Smooth muscle cell of the brain vasculature (primary cell): Measurements from ENCODE around the gene CERT1.
A peak's percentile ranks its signal among the peaks of the same experiment; 100 is the strongest.
"Not testable (repeated sequence)": the region's sequence is repeated elsewhere in the genome, so short reads cannot be mapped to it uniquely, and the experiment has no call there.

Source experiments
- DNase-seq: peaks from one replicate; pipeline ENCODE4 v3.0.0-alpha.2; 2012; ENCODE audit warnings: low read depth, low spot score

Gene CERT1, protein sequence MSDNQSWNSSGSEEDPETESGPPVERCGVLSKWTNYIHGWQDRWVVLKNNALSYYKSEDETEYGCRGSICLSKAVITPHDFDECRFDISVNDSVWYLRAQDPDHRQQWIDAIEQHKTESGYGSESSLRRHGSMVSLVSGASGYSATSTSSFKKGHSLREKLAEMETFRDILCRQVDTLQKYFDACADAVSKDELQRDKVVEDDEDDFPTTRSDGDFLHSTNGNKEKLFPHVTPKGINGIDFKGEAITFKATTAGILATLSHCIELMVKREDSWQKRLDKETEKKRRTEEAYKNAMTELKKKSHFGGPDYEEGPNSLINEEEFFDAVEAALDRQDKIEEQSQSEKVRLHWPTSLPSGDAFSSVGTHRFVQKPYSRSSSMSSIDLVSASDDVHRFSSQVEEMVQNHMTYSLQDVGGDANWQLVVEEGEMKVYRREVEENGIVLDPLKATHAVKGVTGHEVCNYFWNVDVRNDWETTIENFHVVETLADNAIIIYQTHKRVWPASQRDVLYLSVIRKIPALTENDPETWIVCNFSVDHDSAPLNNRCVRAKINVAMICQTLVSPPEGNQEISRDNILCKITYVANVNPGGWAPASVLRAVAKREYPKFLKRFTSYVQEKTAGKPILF

GRCh38 chr5:75511435-75512382, at the start of gene CERT1, which contains the start of gene POLK:
Gene CERT1 (minus strand): TSS chr5:75511629. CDS start chr5:75511207, 422 bp downstream.
Gene POLK (plus strand): TSS chr5:75511891.
- peak; percentile 95 for DNase-seq

DNA sequence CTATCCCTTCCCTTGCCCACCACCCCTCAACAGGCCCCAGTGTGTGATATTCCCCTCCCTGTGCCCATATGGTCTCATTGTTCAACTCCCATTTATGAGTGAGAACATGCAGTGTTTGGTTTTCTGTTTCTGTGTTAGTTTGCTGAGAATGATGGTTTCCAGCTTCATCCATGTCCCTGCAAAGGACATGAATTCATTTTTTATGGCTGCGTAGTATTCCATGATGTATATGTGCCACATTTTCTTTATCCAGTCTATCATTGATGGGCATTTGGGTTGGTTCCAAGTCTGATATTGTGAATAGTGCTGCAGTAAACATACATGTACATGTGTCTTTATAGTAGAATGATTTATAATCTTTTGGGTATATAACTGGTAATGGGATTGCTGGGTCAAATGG, 49.2 kb upstream of the CERT1 start:
- not testable (repeated sequence) for DNase-seq

DNA sequence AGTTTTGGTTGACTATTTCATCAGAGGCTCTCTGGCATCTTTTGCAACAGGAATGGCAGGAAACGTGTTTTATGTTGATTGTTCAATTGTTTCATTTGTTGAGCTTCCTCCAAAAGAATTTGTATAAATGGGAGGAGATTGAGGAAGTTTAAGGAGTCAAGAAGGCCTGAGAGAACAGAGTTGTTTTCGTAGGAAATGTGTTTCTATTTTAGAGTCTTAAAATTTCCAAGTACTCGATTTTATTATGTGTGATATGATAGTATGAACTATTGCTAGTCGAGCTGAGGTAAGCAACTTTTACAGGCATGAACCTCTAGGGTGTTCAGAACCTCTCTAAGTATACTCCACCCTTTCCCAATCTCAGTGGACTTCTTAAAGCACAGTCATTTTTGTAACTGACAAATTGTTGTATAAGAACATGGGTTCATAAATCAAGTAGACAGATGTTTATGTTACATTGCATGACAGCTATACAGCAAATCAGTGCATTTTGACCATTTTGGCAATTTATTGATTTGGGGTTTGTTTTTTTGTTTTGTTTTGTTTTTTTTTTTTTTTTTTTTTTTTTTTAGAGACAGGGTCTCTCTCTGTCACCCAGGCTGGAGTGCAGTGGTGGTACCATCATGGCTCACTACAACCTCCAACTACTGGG, 47.7 kb upstream of the CERT1 start:
- no peak for DNase-seq

GRCh38 chr5:75558221-75558620, 46.8 kb upstream of the CERT1 start:
- no peak for DNase-seq

DNA sequence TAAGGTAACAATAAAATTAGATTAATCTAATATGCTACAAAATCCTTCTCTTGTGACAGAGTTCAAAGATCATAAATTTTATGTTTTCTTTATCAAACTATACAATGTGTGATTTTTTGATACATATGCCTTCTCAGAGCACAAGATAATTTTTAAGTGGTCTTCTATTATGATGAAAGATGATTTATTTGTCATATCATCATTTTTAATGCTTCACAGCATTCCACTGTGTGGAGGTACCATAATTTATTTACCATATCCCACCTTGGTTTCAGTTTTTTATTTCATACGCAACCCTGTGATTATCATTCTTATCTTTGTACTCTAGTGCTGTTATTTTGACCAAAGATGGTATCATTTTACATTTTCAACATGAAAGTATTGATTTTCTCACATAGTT, 41.9 kb upstream of the CERT1 start:
- DNase-seq, result no peak

- DNase-seq, result no peak
Observed at GRCh38 chr5:75552764-75553163, 41.3 kb upstream of the CERT1 start.

- DNase-seq, result no peak
Observed at GRCh38 chr5:75551471-75551870, 40.0 kb upstream of the CERT1 start.

- DNase-seq, result no peak
Observed at GRCh38 chr5:75550597-75550996, 39.2 kb upstream of the CERT1 start.

- DNase-seq, result no peak
Observed at GRCh38 chr5:75547812-75548211, 36.4 kb upstream of the CERT1 start.

GRCh38 chr5:75546830-75547229, 35.4 kb upstream of the CERT1 start:
- DNase-seq, result no peak

DNA sequence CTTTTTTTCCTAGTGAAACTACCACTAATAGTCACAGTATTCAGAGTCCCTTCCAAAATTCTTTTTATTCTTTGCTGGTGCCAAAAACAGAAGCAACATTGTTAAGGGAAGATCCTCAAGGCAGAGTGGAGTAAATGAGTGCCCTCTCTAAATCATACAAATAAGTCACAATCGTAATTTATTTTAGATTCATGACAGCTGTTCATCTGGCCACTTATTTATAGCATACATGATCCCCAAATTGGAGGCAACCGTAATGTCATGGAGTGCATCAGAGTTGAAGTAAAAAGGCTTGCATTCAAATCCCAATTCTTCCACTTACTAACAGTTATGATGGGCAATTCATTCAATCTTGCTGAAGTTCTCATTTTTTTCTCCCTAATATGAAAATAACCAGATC, 33.7 kb upstream of the CERT1 start:
- DNase-seq, result no peak

DNA sequence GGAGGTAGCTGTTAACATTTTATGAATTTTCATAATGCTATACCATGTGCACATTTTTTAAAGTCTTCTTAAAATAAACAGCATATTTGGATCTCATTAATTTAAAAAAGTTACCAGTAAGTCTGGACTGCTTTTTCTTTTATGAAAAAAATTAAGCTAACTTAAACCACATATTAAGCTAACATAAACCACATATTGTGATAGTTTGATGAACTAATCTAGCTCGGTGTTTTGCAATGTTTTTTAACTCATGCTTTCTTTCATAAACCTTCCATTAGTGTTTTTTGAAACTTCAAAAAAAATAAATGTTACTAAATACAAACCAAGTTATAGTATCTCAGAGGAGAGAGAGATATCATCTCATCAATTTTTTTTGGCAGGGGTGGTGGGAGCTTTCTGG, 26.8 kb upstream of the CERT1 start:
- no peak for DNase-seq

GRCh38 chr5:75536694-75537360, 25.4 kb upstream of the CERT1 start:
- no peak for DNase-seq

- DNase-seq, result no peak
Observed at GRCh38 chr5:75536147-75536546, 24.7 kb upstream of the CERT1 start.

GRCh38 chr5:75534734-75535133, 23.3 kb upstream of the CERT1 start:
- DNase-seq, result no peak

GRCh38 chr5:75533716-75534115, 22.3 kb upstream of the CERT1 start:
- not testable (repeated sequence) for DNase-seq

GRCh38 chr5:75532190-75532589, 20.8 kb upstream of the CERT1 start:
- no peak for DNase-seq

DNA sequence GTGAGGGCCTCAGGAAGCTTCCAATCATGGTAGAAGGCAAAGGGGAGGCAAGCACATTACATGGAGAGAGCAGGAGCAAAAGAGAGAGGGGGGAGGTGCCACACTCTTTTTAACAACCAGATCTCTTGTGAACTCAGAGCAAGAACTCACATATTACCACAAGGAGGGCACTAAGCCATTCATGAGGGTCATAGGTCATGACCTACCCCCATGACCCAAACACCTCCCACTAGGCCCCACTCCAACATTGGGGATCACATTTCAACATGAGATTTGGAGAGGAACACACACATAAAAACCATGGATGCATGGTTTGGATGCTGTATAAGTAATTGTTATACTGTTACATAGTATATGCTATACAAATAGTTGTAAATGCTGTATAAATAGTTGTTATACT, 17.8 kb upstream of the CERT1 start:
- DNase-seq, result no peak

GRCh38 chr5:75526070-75526469, 14.6 kb upstream of the CERT1 start:
- DNase-seq, result no peak

DNA sequence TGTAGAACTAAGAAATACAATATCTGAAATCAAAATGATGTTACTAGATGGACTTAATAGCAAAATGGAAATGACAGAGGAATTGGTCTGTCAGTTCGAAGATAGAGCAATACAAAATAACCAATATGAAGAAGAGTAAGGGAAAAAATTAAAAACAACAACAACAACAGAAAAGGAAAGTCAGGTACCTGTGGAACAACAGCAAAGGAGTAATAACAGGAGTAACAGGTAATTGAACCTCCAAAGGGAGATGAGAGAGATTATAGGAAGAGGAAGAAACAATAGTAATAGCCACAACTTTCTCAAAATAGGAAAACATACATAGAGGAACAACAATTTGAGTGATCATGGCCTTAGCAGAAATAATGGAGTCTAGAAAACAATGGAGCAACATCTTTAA, 13.9 kb upstream of the CERT1 start:
- no peak for DNase-seq

DNA sequence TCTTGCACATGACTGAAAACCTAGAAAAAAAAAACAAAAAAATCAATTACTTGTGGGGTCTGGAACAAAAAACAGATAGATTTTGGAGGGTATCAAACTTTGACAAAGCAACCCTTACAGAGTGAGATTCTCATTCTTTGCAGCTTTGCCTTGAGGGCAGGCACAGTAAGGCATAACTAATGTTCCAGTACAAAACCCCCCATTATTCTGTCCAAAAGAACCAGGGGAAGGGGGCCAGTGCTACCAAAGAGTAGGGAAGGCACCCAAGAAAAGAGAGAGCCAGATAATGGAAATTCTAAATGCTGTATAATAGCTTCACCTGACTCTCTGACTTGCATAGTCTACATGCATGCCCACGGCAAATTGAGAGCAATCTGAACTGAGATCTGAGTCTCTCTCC, 13.2 kb upstream of the CERT1 start:
- no peak for DNase-seq
